Astrocyte of the spinal cord (primary cell): ENCODE data around the gene PHRF1.
A peak's percentile ranks its signal among the peaks of the same experiment; 100 is the strongest.

ENCODE experiments used
- DNase-seq: peaks from one replicate; pipeline ENCODE4 v3.0.0; 2011; ENCODE audit warnings: low read depth, low spot score
- H3K4me3 ChIP-seq: 2 replicates; pipeline ENCODE4 v1.5.1; 2011; ENCODE audit warnings: low read depth, mild to moderate bottlenecking, low read length, moderate library complexity
- CTCF ChIP-seq: IDR thresholded peaks from 2 replicates; pipeline ENCODE4 v1.5.1; 2012; ENCODE audit warnings: low read depth, mild to moderate bottlenecking, low read length, inconsistent platforms
- in situ Hi-C: cut with HindIII; loops from 2 replicates; pipeline ENCODE4 v1.10.0; 2017; ENCODE audit warnings: low sequenced_read_pairs

Gene PHRF1

GRCh38 chr11:625636-626268 is 49.5 kb downstream of the PHRF1 start:
- H3K4me3 ChIP-seq = no peak overlapping the region
- no peak for DNase-seq
- in situ Hi-C loops = no loop called here
- TF ChIP-seq CTCF = no peak

- no peak within 1 kb of the TSS for H3K4me3 ChIP-seq
- in situ Hi-C loops = no loop called here
- TF ChIP-seq CTCF = no peak
- no peak for DNase-seq
These were observed 50.4 kb downstream of the PHRF1 start, which contains the start of gene SCT for GRCh38 chr11:626475-627307. Gene SCT (minus strand): TSS chr11:627181. CDS start chr11:627143, 38 bp downstream.

GRCh38 chr11:627308-627576 is 51.0 kb downstream of the PHRF1 start:
- in situ Hi-C loops = no loop called here
- TF ChIP-seq CTCF = no peak

DNA sequence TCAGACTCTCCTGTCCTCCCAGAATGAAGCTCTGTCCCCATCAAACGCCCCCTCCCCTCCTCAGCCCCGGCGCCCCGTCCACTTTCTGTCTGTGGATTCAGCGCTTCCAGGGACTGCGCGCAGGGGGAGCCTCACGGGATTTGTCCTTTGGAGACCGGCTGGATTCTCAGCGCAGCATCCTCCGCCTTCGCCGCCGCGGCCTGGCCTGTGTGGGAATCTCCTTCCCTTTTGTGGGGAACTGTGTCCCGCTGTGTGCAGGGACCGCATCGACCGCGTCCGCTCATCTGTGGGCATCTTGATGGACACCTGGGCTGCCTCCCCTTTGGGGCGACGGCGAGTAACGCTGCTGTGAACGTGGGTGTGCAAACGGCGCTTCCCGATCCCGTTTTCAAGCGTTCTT is 51.8 kb downstream of the PHRF1 start:
- H3K4me3 ChIP-seq = no peak overlapping the region
- TF ChIP-seq CTCF = no peak
- DNase-seq = no peak
- in situ Hi-C loops = no loop called here

More at GRCh38 chr11:627308-627576, 51.0 kb downstream of the PHRF1 start:
- DNase-seq = no peak
- H3K4me3 ChIP-seq = no peak overlapping the region

DNA sequence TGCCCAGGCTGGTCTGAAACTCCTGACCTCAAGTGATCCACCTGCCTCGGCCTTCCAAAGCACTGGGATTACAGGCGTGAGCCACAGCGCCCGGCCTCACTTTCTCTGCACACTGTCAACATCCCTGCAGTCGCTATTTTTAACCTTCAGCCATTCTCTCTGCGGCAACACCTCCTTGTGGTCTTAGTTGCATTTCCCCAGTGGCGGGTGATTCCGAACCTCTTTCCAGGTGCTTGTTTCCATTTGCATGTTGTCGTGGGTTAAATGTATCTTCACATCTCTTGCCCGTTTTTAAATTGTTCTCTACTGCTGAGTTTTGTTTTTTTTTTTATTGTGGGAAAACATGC is 52.9 kb downstream of the PHRF1 start:
- in situ Hi-C loops = no loop called here
- H3K4me3 ChIP-seq = no peak overlapping the region
- peak; percentile 13 for TF ChIP-seq CTCF
- DNase-seq = no peak

DNA sequence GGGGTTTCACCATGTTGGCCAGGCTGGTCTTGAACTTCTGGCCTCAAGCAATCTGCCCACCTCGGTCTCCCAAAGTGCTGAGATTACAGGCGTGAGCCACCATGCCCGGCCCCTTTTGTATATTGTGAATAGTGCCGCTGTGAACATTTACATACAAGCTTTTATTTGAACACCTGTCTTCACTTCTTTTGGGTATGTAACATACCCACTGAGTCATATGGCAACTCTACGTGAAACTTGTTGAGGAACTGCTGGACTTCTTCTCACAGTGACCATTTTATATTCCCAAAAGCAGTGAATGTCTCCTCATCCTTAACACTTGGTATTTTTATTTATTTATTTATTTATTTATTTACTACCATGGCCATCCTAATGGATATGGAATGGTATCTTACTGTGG is 54.6 kb downstream of the PHRF1 start:
- no peak overlapping the region for H3K4me3 ChIP-seq
- in situ Hi-C loops = no loop called here
- TF ChIP-seq CTCF = no peak
- no peak for DNase-seq
